K562 (cell line): ENCODE measurements around the gene HIPK2. TPM values are rescaled to one million over a fixed set of nuclear protein-coding genes. Genes with fewer than 3 reads are reported as not detected.
A peak's percentile ranks its signal among the peaks of the same experiment; 100 is the strongest.

Source experiments
- ATAC-seq: fragments of 200-7000 bp; cut with Tn5 transposase; 3 replicates; pipeline ENCODE4 v1.9.1; 2020; ENCODE audit warnings: moderate library complexity
- BruUV-seq: library from RNA; stranded (reverse); fragments of 400-500 nt; replicated peaks from 2 replicates; lab custom pipeline; 2021; lab: Mats Ljungman, UMichigan
- CTCF ChIA-PET: fragments of 300-600 bp; formaldehyde crosslinking; extraction: SDS; loops from one replicate; lab custom pipeline; 2021; ENCODE audit warnings: low intra/inter-chr PET ratio; lab: Yijun Ruan, JAX
- POLR2A ChIA-PET: fragments of 300-600, 350-650 bp; sonication (Branson Sonifier 250); formaldehyde crosslinking; extraction: SDS; loops from one replicate; lab custom pipeline; 2021; ENCODE audit warnings: antibody characterized with exemption, inconsistent platforms; lab: Yijun Ruan, JAX
- DNase-seq, 4 experiments: peaks; one replicate each; pipeline versions ENCODE4 v3.0.0 to v3.0.0-alpha.2; 2011 to 2018; ENCODE audit warnings: low spot score in 3 of 4, mixed read lengths in 3 of 4; ENCODE audit errors: extremely low read depth in 1 of 4
- FAIRE-seq: peaks from 2 replicates; lab custom pipeline; 2011; peaks lifted over from hg19 to GRCh38; lab: Jason Lieb, UNC
- H2AFZ ChIP-seq: 2 replicates; pipeline ENCODE4 v1.6.0; 2011; ENCODE audit warnings: low read depth, low read length, control low read depth, inconsistent platforms
- H3K27ac ChIP-seq: fragments of 200-600 bp; 3 replicates; pipeline ENCODE4 v1.8.0; 2011; ENCODE audit warnings: low read depth, mild to moderate bottlenecking, control low read depth, inconsistent platforms, low read length, moderate library complexity, mixed read lengths; ENCODE audit errors: extremely low read depth
- H3K27me3 ChIP-seq, 2 experiments: fragments of 300-600 bp in 1 of 2; 2 replicates in 1 of 2; 3 replicates in 1 of 2; pipeline versions ENCODE4 v1.6.0 to v1.8.0; 2011; ENCODE audit warnings: inconsistent platforms in 2 of 2, low read length in 2 of 2, mild to moderate bottlenecking in 1 of 2, mixed read lengths in 1 of 2, moderate library complexity in 1 of 2; ENCODE audit not compliant: control insufficient read depth in 2 of 2, insufficient read depth in 2 of 2
- H3K36me3 ChIP-seq: fragments of 300-600 bp; 3 replicates; pipeline ENCODE4 v1.8.0; 2011; ENCODE audit warnings: mild to moderate bottlenecking, low read length, inconsistent platforms; ENCODE audit not compliant: control insufficient read depth, insufficient read depth
- H3K4me1 ChIP-seq, 2 experiments: fragments of 200-600 bp in 1 of 2; replicated peaks in 1 of 2; 2 replicates in 1 of 2; 3 replicates in 1 of 2; pipeline versions ENCODE4 v1.5.1 to v1.8.0; 2011; ENCODE audit warnings: inconsistent platforms in 2 of 2, low read length in 2 of 2, mild to moderate bottlenecking in 1 of 2, mixed read lengths in 1 of 2, moderate library complexity in 1 of 2; ENCODE audit not compliant: control insufficient read depth in 2 of 2, insufficient read depth in 2 of 2
- H3K4me2 ChIP-seq: 2 replicates; pipeline ENCODE4 v1.6.1; 2011; ENCODE audit warnings: low read length, control low read depth, inconsistent platforms, mixed read lengths; ENCODE audit not compliant: insufficient read depth
- H3K4me3 ChIP-seq: fragments of 200-600 bp; sonication (generic), shearing (Covaris generic); 2 replicates; pipeline ENCODE4 v1.5.1; 2016; ENCODE audit warnings: control low read depth, inconsistent platforms
- H3K79me2 ChIP-seq: fragments of 200-600 bp; 3 replicates; pipeline ENCODE4 v1.8.0; 2011; ENCODE audit warnings: low read length, inconsistent platforms; ENCODE audit not compliant: control insufficient read depth, insufficient read depth
- H3K9ac ChIP-seq, 2 experiments: 2 replicates each; pipeline versions ENCODE4 v1.6.0 to v1.6.1; 2011; ENCODE audit warnings: low read depth in 2 of 2, low read length in 2 of 2, control low read depth in 1 of 2, inconsistent platforms in 1 of 2, mild to moderate bottlenecking in 1 of 2, mixed read lengths in 1 of 2; ENCODE audit not compliant: insufficient read depth in 1 of 2
- H3K9me1 ChIP-seq: one replicate; pipeline ENCODE4 v1.6.0; 2011; ENCODE audit warnings: inconsistent platforms, mild to moderate bottlenecking, low read length, moderate library complexity; ENCODE audit not compliant: control insufficient read depth, insufficient read depth
- H3K9me3 ChIP-seq: replicated peaks from 2 replicates; pipeline ENCODE4 v1.5.1; 2011; ENCODE audit warnings: low read depth, low read length, inconsistent platforms; ENCODE audit not compliant: control insufficient read depth, insufficient read depth
- H4K20me1 ChIP-seq: replicated peaks from 2 replicates; pipeline ENCODE4 v1.6.1; 2011; ENCODE audit warnings: low read length, inconsistent platforms, mixed read lengths; ENCODE audit not compliant: control insufficient read depth, insufficient read depth
- GABPA ChIP-seq: fragments of 200-800 bp; sonication (Bioruptor generic); conservative IDR thresholded peaks from 2 replicates; pipeline ENCODE4 v1.6.1; 2016; ENCODE audit warnings: low read depth, missing genetic modification characterization, missing compliant biosample characterization
- HES1 ChIP-seq: fragments of 450-650 bp; IDR thresholded peaks from 2 replicates; pipeline ENCODE4 v1.6.1; 2016; ENCODE audit warnings: low read depth, mild to moderate bottlenecking, moderate library complexity
- HOXB6 ChIP-seq: fragments of 250-450 bp; sonication (Bioruptor Pico); IDR thresholded peaks from 2 replicates; pipeline ENCODE4 v1.5.1; 2022; ENCODE audit warnings: mild to moderate bottlenecking, borderline replicate concordance
- NCOA6 ChIP-seq: fragments of 450-650 bp; IDR thresholded peaks from 2 replicates; pipeline ENCODE4 v1.6.1; 2017; ENCODE audit warnings: mild to moderate bottlenecking
- NR2C2 ChIP-seq, 2 experiments: fragments of 200-800 bp in 1 of 2; sonication (Bioruptor generic) in 1 of 2; sonication (generic) in 1 of 2; formaldehyde crosslinking in 1 of 2; IDR thresholded peaks; 2 replicates each; pipeline versions ENCODE4 v1.6.1 to v1.8.0; 2016 to 2022; ENCODE audit warnings: mild to moderate bottlenecking in 1 of 2, missing compliant biosample characterization in 1 of 2, missing genetic modification characterization in 1 of 2, missing genetic modification reagents in 1 of 2
- NR4A1 ChIP-seq, 2 experiments: fragments of 250-450 bp in 1 of 2; fragments of 450-650 bp in 1 of 2; sonication (Bioruptor Pico) in 1 of 2; IDR thresholded peaks; 2 replicates each; pipeline versions ENCODE4 v1.4.0 to v1.6.1; 2016 to 2020; ENCODE audit warnings: mild to moderate bottlenecking in 2 of 2, missing compliant biosample characterization in 1 of 2, missing genetic modification characterization in 1 of 2, moderate library complexity in 1 of 2
- PHB2 ChIP-seq: fragments of 450-650 bp; IDR thresholded peaks from 2 replicates; pipeline ENCODE4 v1.6.1; 2017; ENCODE audit warnings: low read depth
- POLR2G ChIP-seq: fragments of 200-400 bp; formaldehyde crosslinking; IDR thresholded peaks from 2 replicates; pipeline ENCODE4 v1.6.1; 2017; ENCODE audit warnings: low read depth, mild to moderate bottlenecking, antibody characterized with exemption, low read length, moderate library complexity
- RFX1 ChIP-seq: fragments of 450-650 bp; IDR thresholded peaks from 2 replicates; pipeline ENCODE4 v1.6.1; 2016; ENCODE audit warnings: mild to moderate bottlenecking, moderate library complexity
- SMC3 ChIP-seq: conservative IDR thresholded peaks from 2 replicates; pipeline ENCODE4 v1.6.1; 2011; ENCODE audit warnings: low read depth, low read length, improper control_type of control experiment; ENCODE audit not compliant: insufficient read depth
- SNIP1 ChIP-seq: fragments of 450-650 bp; IDR thresholded peaks from 2 replicates; pipeline ENCODE4 v1.7.1; 2017; ENCODE audit warnings: low read depth, mild to moderate bottlenecking
- ZNF165 ChIP-seq: fragments of 250-450 bp; sonication (Bioruptor Pico); IDR thresholded peaks from 2 replicates; pipeline ENCODE4 v1.4.0; 2020; ENCODE audit warnings: borderline replicate concordance
- ZNF280A ChIP-seq: fragments of 450-650 bp; IDR thresholded peaks from 2 replicates; pipeline ENCODE4 v1.6.1; 2018; ENCODE audit warnings: mild to moderate bottlenecking, low read depth; ENCODE audit not compliant: partially characterized antibody
- ZNF518B ChIP-seq: fragments of 250-450 bp; sonication (Bioruptor Pico); IDR thresholded peaks from 2 replicates; pipeline ENCODE4 v1.5.0; 2021; ENCODE audit warnings: mild to moderate bottlenecking, moderate library complexity
- ZNF699 ChIP-seq: fragments of 250-450 bp; sonication (Bioruptor Pico); IDR thresholded peaks from 2 replicates; pipeline ENCODE4 v1.8.0; 2021; ENCODE audit warnings: mild to moderate bottlenecking, moderate library complexity; ENCODE audit not compliant: insufficient replicate concordance
- WGBS: fragments of 100-300 bp; shearing (Covaris generic); methylation state at CpG from one replicate; pipeline ENCODE4 v1.1.6; 2016; ENCODE audit warnings: low coverage, mixed read lengths; ENCODE audit not compliant: insufficient coverage; ENCODE audit errors: missing lambda C conversion rate; 5-methylcytosine and 5-hydroxymethylcytosine counted together
- in situ Hi-C: fragments of 300-500 bp; cut with MboI; formaldehyde crosslinking; loops from 4 replicates; pipeline ENCODE4 v1.15.0; 2018; ENCODE audit warnings: inconsistent platforms, mixed read lengths
- intact Hi-C: fragments of 100-400 bp; cut with micrococcal nuclease; formaldehyde crosslinking; loops from 2 replicates; pipeline ENCODE4 v1.14.2; 2022
- polyA plus RNA-seq, 8 experiments: library from polyadenylated mRNA; depleted of rRNA in 4 of 8; stranded (reverse) in 5 of 8; unstranded in 3 of 8; fragments of >200 nt; fragmentation: Nextera tagmentation in 2 of 8; fragmentation: Illumina TruSeq in 1 of 8; extraction: Ambion mirVana in 2 of 8; extraction: Trizol in 1 of 8; gene quantifications; 2 replicates each; pipeline versions ENCODE4 v1.2.1 to v1.2.3, GENCODE V29; 2011 to 2014; ENCODE audit warnings: inconsistent platforms in 1 of 8, missing spikeins in 1 of 8
- total RNA-seq, 7 experiments: library from RNA; depleted of rRNA in 6 of 7; stranded (reverse); fragments of >200 nt in 6 of 7; fragmentation: Illumina TruSeq in 2 of 7; extraction: Trizol in 2 of 7; gene quantifications; 2 replicates each; pipeline versions ENCODE4 v1.2.1 to v1.2.3, GENCODE V29; 2011 to 2021; ENCODE audit warnings: low replicate concordance in 1 of 7

The HIPK2 gene
- total and polyA plus RNA-seq, 9 of the 15 experiments (the other 6 are each of a cell fraction or from before 2014, with no cell fraction given), result 0.69 to 19.8 (median 5.1) TPM

GRCh38 chr7:139626817-139627216, 151.0 kb downstream of the HIPK2 start:
- intact Hi-C loops (no loop called here), in situ Hi-C loops (no loop called here)
- ChIA-PET CTCF (interaction anchor here (0.6 kb wide), 1 partner anchor 828 kb away, joined by 3 read pairs; no protein-coding TSS in a partner anchor), POLR2A (no interaction called here)
- WGBS, result 45% methylated on average over 1 of the region's 1 CpG
- DNase-seq, result no peak
- Histone ChIP-seq H4K20me1 (no peaks in the 10 kb centered on the region), H3K27ac (no peak overlapping the region), H2AFZ (no peak overlapping the region), H3K9me1 (no peaks in the 10 kb centered on the region), H3K4me1 (peaks cover 13 to 18% of the 10 kb centered on the region in 2 experiments; a peak in 4 of 5 replicates), H3K9ac (no peak overlapping the region), H3K4me3 (no peak overlapping the region), H3K9me3 (no peaks in the 10 kb centered on the region), H3K4me2 (no peak overlapping the region), H3K27me3 (no peaks in the 10 kb centered on the region), H3K79me2 (no peaks in the 10 kb centered on the region), H3K36me3 (peaks cover 23% of the 10 kb centered on the region)
- no peak for FAIRE-seq
- no TSS peak for BruUV-seq
- ATAC-seq, result no peak
- no peak for TF ChIP-seq NR4A1 (CRISPR knock-in tag; IDR thresholded peaks at IDR 0.05)
- no peak for TF ChIP-seq NR4A1 (tag; IDR thresholded peaks at IDR 0.05)
- TF ChIP-seq RFX1, result no peak
- no peak for TF ChIP-seq ZNF280A
- TF ChIP-seq NCOA6, result no peak
- peak; percentile 68 for TF ChIP-seq GABPA
- no peak for TF ChIP-seq ZNF165 (CRISPR knock-in tag)
- no peak for TF ChIP-seq PHB2
- no peak for TF ChIP-seq NR2C2 (CRISPR knock-in tag; IDR thresholded peaks at IDR 0.05)
- TF ChIP-seq NR2C2 (tag; IDR thresholded peaks at IDR 0.05), result peak; percentile 22; the same call in 1 of the 2 replicates
- no peak for TF ChIP-seq HES1
- no peak for TF ChIP-seq POLR2G
- TF ChIP-seq SNIP1, result no peak
- TF ChIP-seq HOXB6, result no peak
- no peak for TF ChIP-seq SMC3
- TF ChIP-seq ZNF518B (CRISPR knock-in tag), result no peak
- TF ChIP-seq ZNF699, result no peak
